GM19025 (cell line): Measurements from ENCODE around the gene CALM3.
"Not testable (repeated sequence)": the region's sequence is repeated elsewhere in the genome, so short reads cannot be mapped to it uniquely, and the experiment has no call there.

Experiments
- ATAC-seq: cut with Tn5 transposase; IDR thresholded peaks from one replicate; pipeline ENCODE4 v1.9.1; 2021; ENCODE audit warnings: mild to moderate bottlenecking, low read depth, moderate library complexity; ENCODE audit not compliant: unreplicated experiment

CALM3 gene

GRCh38 chr19:46613525-46613924 is 12.4 kb downstream of the CALM3 start:
- no peak for ATAC-seq

GRCh38 chr19:46614114-46614722 is 13.1 kb downstream of the CALM3 start:
- ATAC-seq = no peak

- ATAC-seq = no peak
Observed at GRCh38 chr19:46615966-46616365, 14.8 kb downstream of the CALM3 start.

- ATAC-seq = no peak
Observed at GRCh38 chr19:46616631-46617322, 15.6 kb downstream of the CALM3 start.

GRCh38 chr19:46617601-46618000 is 16.5 kb downstream of the CALM3 start:
- ATAC-seq = no peak

GRCh38 chr19:46618670-46619231 is 17.6 kb downstream of the CALM3 start:
- ATAC-seq = no peak

- ATAC-seq = no peak
Observed at GRCh38 chr19:46620267-46620666, 19.1 kb downstream of the CALM3 start.

- no peak for ATAC-seq
Observed at GRCh38 chr19:46620716-46621115, 19.6 kb downstream of the CALM3 start.

GRCh38 chr19:46621191-46622117 is 20.3 kb downstream of the CALM3 start:
- ATAC-seq = no peak

- ATAC-seq = no peak
Observed at GRCh38 chr19:46622118-46622446, 21.0 kb downstream of the CALM3 start.

GRCh38 chr19:46623915-46624502 is 22.9 kb downstream of the CALM3 start:
- no peak for ATAC-seq

GRCh38 chr19:46624958-46625661 is 24.0 kb downstream of the CALM3 start, which contains the start of gene PTGIR:
PTGIR (minus strand) TSS chr19:46625089; CDS start chr19:46624225, 864 bp downstream.
- no peak for ATAC-seq

- ATAC-seq = no peak
Observed at GRCh38 chr19:46625731-46626130, 24.6 kb downstream of the CALM3 start.

GRCh38 chr19:46626446-46626845 is 25.3 kb downstream of the CALM3 start:
- no peak for ATAC-seq

GRCh38 chr19:46628970-46629369 is 27.8 kb downstream of the CALM3 start:
- ATAC-seq = not testable (repeated sequence)

GRCh38 chr19:46629546-46630025 is 28.5 kb downstream of the CALM3 start:
- no peak for ATAC-seq

GRCh38 chr19:46630586-46631205 is 29.6 kb downstream of the CALM3 start:
- ATAC-seq = no peak

GRCh38 chr19:46631481-46631880 is 30.4 kb downstream of the CALM3 start:
- no peak for ATAC-seq

- no peak for ATAC-seq
Observed at GRCh38 chr19:46633130-46633529, 32.0 kb downstream of the CALM3 start.
